Lower leg skin (tissue), 4 donors: ENCODE measurements around the gene RASSF3. TPM values are rescaled to one million over a fixed set of nuclear protein-coding genes. Genes with fewer than 3 reads are reported as not detected.

ENCODE experiments used
- DNase-seq, 2 donors: peaks; one replicate each; pipeline ENCODE4 v3.0.0-alpha.2; 2019; ENCODE audit warnings: low spot score in 2 of 2
- H3K4me3 ChIP-seq: fragments of 200-600 bp; sonication (generic); 2 replicates; pipeline ENCODE4 v1.5.1; 2017; ENCODE audit warnings: mild to moderate bottlenecking, low read depth; ENCODE audit not compliant: poor library complexity, severe bottlenecking
- POLR2A ChIP-seq, 2 donors: fragments of 450-650 bp; IDR thresholded peaks; one replicate each; pipeline ENCODE4 v1.6.1; 2016 to 2017; ENCODE audit warnings: antibody characterized with exemption in 2 of 2, mild to moderate bottlenecking in 1 of 2, moderate library complexity in 1 of 2
- WGBS, 2 donors: methylation state at CpG; one replicate each; pipeline ENCODE4 v1.1.5; 2018; 5-methylcytosine and 5-hydroxymethylcytosine counted together
- intact Hi-C: fragments of 100-400 bp; cut with DNase I; formaldehyde crosslinking; loops from one replicate; pipeline ENCODE4 v1.15.0; 2023; ENCODE audit warnings: low total_unique reads
- total RNA-seq, 4 donors: library from RNA; depleted of rRNA; stranded (reverse); fragments of >200 nt; gene quantifications; one replicate each; pipeline ENCODE4 v1.1.0, GENCODE V29; 2016
- TF ChIP-seq, protein P1 (sequence below), 3 donors: fragments of 450-650 bp; IDR thresholded peaks; one replicate each; pipeline ENCODE4 v1.5.1; 2016; ENCODE audit warnings: antibody characterized with exemption in 3 of 3, mild to moderate bottlenecking in 3 of 3, moderate library complexity in 2 of 3

Gene RASSF3
- total RNA-seq, 4 donors from 2014 or later = 5.2 to 13.5 (median 7.8) TPM

DNA sequence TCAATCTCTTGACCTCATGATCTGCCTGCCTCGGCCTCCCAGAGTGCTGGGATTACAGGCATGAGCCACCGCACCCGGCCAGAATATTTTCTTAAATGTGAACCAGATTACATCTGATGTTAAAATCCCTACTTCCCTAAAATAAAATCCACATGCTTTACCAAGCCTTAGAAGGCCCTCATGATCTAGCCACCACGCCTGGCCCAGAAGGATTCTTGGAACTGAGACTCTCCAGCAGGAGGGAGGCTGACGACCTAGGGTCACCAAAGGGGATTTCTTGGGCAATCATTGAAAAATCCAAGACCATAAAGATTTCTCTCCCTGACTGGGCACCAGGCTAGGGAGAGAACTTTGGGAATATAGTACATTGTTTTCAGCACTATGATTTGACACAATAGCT, 25.2 kb upstream of the RASSF3 start:
- TF ChIP-seq, protein P1, sequence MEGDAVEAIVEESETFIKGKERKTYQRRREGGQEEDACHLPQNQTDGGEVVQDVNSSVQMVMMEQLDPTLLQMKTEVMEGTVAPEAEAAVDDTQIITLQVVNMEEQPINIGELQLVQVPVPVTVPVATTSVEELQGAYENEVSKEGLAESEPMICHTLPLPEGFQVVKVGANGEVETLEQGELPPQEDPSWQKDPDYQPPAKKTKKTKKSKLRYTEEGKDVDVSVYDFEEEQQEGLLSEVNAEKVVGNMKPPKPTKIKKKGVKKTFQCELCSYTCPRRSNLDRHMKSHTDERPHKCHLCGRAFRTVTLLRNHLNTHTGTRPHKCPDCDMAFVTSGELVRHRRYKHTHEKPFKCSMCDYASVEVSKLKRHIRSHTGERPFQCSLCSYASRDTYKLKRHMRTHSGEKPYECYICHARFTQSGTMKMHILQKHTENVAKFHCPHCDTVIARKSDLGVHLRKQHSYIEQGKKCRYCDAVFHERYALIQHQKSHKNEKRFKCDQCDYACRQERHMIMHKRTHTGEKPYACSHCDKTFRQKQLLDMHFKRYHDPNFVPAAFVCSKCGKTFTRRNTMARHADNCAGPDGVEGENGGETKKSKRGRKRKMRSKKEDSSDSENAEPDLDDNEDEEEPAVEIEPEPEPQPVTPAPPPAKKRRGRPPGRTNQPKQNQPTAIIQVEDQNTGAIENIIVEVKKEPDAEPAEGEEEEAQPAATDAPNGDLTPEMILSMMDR (IDR thresholded peaks at IDR 0.05) = no peak
- TF ChIP-seq POLR2A (IDR thresholded peaks at IDR 0.05) = no peak
- 57 to 73% methylated on average over 5 of the region's 5 CpGs for WGBS, 2 donors
- intact Hi-C loops = no loop called here
- H3K4me3 ChIP-seq = no peak overlapping the region
- DNase-seq = peak in 1 of 2 donors; percentile 86

DNA sequence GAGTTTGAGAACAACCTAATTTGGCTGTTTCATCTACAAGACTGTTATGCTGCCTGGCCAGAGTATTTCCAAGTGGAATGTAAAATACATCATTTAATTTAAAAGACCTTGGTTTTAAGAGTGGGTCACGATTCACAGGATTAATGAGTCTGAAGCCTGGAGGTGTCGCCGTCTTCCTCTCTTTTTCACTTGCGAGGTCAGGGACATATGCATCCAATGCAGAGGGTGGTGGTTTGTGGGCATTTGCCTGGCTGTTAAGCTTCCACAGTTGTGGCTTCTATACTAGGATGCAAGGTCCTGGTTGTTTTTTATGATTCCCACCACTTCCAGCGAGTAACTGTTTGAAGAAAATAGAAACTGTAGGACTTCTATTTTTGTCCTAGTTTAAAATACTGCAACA, 22.8 kb upstream of the RASSF3 start:
- TF ChIP-seq, protein P1 (IDR thresholded peaks at IDR 0.05) = no peak
- no peak for TF ChIP-seq POLR2A (IDR thresholded peaks at IDR 0.05)
- WGBS, 2 donors = 83 to 85% methylated on average over 5 of the region's 5 CpGs

DNA sequence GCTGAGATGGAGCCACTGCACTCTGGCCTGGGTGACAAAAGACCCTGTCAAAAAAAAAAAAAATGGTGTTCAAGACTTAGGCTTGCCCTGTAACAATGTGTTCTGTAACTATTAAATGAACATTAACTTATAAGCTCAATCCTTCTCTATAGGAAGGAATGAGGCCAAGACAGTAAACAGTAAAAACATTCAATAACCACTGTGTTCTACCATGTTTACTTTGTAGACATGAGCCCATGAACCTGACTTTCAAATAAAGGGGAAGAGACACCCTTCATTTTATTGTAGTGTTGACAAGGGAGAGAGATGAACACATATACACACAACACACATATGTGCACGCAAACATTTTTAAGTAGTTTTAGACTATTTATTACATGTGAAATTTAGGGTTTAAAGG, 20.1 kb upstream of the RASSF3 start:
- 95 to 98% methylated on average over 1 of the region's 1 CpG for WGBS, 2 donors

More for the DNA sequence above, 22.8 kb upstream of the RASSF3 start:
- no peak overlapping the region for H3K4me3 ChIP-seq
- intact Hi-C loops = no loop called here
- no peak for DNase-seq

DNA sequence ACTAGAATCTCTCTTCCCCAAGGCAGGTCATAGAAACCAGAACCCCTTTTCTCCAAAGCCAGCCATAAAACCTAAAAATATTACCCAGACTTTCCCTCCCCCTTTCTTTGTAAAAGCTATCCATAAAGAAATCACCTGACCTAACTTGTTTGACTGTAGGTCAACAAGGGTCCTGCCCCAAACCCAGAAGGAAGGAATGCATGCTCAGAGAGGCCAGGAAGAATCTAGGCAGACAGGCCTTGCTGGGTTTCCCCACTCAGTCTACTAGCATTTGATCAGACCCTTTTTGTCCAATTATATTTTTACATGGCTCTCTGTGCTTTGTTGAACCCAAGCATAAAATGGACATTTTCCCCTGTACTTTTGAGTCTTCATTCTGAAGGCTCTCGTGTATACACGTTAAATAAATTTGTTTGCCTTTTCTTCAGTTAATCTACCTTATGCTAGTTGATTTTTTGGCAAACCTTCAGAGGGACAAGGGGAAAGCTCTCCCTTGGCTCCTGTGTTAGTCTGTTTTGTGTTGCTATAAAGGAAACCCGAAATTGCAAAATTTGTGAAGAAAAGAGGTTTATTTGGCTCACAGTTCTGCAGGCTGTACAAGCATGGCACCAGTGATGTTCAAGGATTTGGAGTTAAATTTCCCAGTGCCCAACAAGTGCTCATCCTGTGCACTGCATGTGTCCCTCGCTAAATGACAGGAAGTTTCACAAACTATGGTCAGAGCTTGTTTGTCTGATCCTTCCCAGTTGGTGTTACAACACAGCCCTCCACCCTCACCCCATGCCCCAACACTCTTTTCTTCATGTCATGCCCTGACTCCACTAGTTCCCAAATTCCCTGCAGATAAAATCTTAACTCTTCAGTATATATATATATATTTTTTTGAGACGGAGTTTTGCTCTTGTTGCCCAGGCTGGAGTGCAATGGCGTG, 14.2 kb upstream of the RASSF3 start:
- intact Hi-C loops = no loop called here
- TF ChIP-seq POLR2A (IDR thresholded peaks at IDR 0.05) = no peak
- no peak overlapping the region for H3K4me3 ChIP-seq
- 89 to 92% methylated on average over 6 of the region's 6 CpGs for WGBS, 2 donors
- peak in 1 of 2 donors; percentile 26 for DNase-seq

More for the DNA sequence above, 20.1 kb upstream of the RASSF3 start:
- no peak for TF ChIP-seq POLR2A (IDR thresholded peaks at IDR 0.05)
- TF ChIP-seq, protein P1 (IDR thresholded peaks at IDR 0.05) = no peak
- no peak for DNase-seq
- intact Hi-C loops = no loop called here
- H3K4me3 ChIP-seq = no peak overlapping the region

DNA sequence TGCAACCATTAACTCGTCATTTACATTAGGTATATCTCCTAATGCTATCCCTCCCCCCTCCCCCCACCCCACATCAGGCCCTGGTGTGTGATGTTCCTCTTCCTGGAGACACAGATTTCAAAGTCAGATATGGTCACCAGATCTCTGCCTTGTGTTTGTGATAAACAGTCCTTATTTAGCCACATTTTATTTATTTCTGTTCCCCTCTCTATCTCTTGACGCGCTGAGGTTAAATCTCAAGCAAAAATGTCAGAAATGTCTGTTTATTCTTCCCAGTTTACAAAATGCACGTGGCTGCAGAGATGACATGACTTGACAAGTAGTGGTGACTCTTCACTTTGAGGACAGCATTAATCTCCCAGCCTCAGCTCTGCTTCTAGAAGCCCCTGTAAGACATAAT, 11.5 kb upstream of the RASSF3 start:
- intact Hi-C loops = no loop called here
- TF ChIP-seq, protein P1 (IDR thresholded peaks at IDR 0.05) = no peak
- TF ChIP-seq POLR2A (IDR thresholded peaks at IDR 0.05) = no peak
- no peak for DNase-seq
- H3K4me3 ChIP-seq = no peak overlapping the region
- WGBS, 2 donors = 76 to 79% methylated on average over 4 of the region's 4 CpGs

DNA sequence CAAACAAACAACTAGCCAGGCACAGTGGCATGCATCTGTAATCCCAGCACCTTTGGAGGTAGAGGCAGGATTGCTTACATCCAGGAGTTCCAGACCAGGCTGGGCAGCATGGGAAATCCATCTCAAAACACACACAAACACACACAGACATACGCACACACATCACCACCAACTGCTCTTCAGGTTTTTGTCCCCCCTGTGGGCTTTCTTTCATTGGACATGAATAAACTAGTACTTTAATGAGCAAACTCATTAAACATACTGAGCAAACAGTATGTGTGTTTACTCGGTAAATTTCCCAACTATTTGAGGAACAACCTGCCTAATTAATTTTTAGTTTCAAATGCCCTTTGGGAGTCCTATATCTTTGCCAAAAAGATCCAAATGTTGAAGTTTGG, 10.1 kb upstream of the RASSF3 start:
- 67 to 73% methylated on average over 2 of the region's 2 CpGs for WGBS, 2 donors
- TF ChIP-seq, protein P1 (IDR thresholded peaks at IDR 0.05) = no peak
- no peak for TF ChIP-seq POLR2A (IDR thresholded peaks at IDR 0.05)
- no peak overlapping the region for H3K4me3 ChIP-seq
- no peak for DNase-seq
- intact Hi-C loops = no loop called here
